ENCODE data around the gene LYPD6B. TPM values are rescaled to one million over a fixed set of nuclear protein-coding genes. Genes with fewer than 3 reads are reported as not detected.

The LYPD6B gene
- total RNA-seq, 1 donor from 2014 or later: not detected

GRCh38 chr2:149115781-149116180 is 77.3 kb downstream of the LYPD6B start:
- Histone ChIP-seq H3K9me3 (replicated peaks) (peaks cover 7% of the 10 kb centered on the region), H3K27me3 (ENCODE audit: low read depth) (peaks cover 5% of the 10 kb centered on the region), H3K4me1 (no peaks in the 10 kb centered on the region), H3K27ac (replicated peaks) (no peak overlapping the region), H3K4me3 (no peak overlapping the region), H3K36me3 (no peaks in the 10 kb centered on the region)
- no peak for DNase-seq
- no peak for TF ChIP-seq CTCF (IDR thresholded peaks at IDR 0.05; ENCODE audit: borderline replicate concordance)
- intact Hi-C loops (cut with micrococcal nuclease): no loop called here

- H3K9me3 ChIP-seq (replicated peaks): peaks cover 7% of the 10 kb centered on the region
- H3K4me1 ChIP-seq: no peaks in the 10 kb centered on the region
- H3K4me3 ChIP-seq: no peak overlapping the region
- intact Hi-C loops (cut with micrococcal nuclease): no loop called here
- no peaks in the 10 kb centered on the region for H3K36me3 ChIP-seq
- DNase-seq: no peak
- no peak overlapping the region for H3K27ac ChIP-seq (replicated peaks)
- peaks cover 9% of the 10 kb centered on the region for H3K27me3 ChIP-seq (ENCODE audit: low read depth)
- TF ChIP-seq CTCF (IDR thresholded peaks at IDR 0.05; ENCODE audit: borderline replicate concordance): no peak
These were observed 80.9 kb downstream of the LYPD6B start for GRCh38 chr2:149119368-149119767.

GRCh38 chr2:149122516-149122915 is 84.0 kb downstream of the LYPD6B start:
- no peak for DNase-seq
- no peak for TF ChIP-seq CTCF (IDR thresholded peaks at IDR 0.05; ENCODE audit: borderline replicate concordance)
- H3K4me3 ChIP-seq: no peak overlapping the region
- no peaks in the 10 kb centered on the region for H3K36me3 ChIP-seq
- H3K4me1 ChIP-seq: no peaks in the 10 kb centered on the region
- intact Hi-C loops (cut with micrococcal nuclease): no loop called here
- no peak overlapping the region for H3K27ac ChIP-seq (replicated peaks)
- H3K27me3 ChIP-seq (ENCODE audit: low read depth): peaks cover 14% of the 10 kb centered on the region
- H3K9me3 ChIP-seq (replicated peaks): no peaks in the 10 kb centered on the region

GRCh38 chr2:149125031-149125725 is 86.7 kb downstream of the LYPD6B start:
- DNase-seq: no peak
- H3K27ac ChIP-seq (replicated peaks): no peak overlapping the region
- H3K27me3 ChIP-seq (ENCODE audit: low read depth): peaks cover 14% of the 10 kb centered on the region
- no peaks in the 10 kb centered on the region for H3K9me3 ChIP-seq (replicated peaks)
- no peaks in the 10 kb centered on the region for H3K4me1 ChIP-seq
- TF ChIP-seq CTCF (IDR thresholded peaks at IDR 0.05; ENCODE audit: borderline replicate concordance): no peak
- intact Hi-C loops (cut with micrococcal nuclease): no loop called here
- no peaks in the 10 kb centered on the region for H3K36me3 ChIP-seq
- no peak overlapping the region for H3K4me3 ChIP-seq

GRCh38 chr2:149129433-149129832 is 90.9 kb downstream of the LYPD6B start:
- H3K4me3 ChIP-seq: no peak overlapping the region
- H3K36me3 ChIP-seq: no peaks in the 10 kb centered on the region
- no peak overlapping the region for H3K27ac ChIP-seq (replicated peaks)
- no peak for TF ChIP-seq CTCF (IDR thresholded peaks at IDR 0.05; ENCODE audit: borderline replicate concordance)
- peaks cover 5% of the 10 kb centered on the region for H3K27me3 ChIP-seq (ENCODE audit: low read depth)
- H3K9me3 ChIP-seq (replicated peaks): no peaks in the 10 kb centered on the region
- intact Hi-C loops (cut with micrococcal nuclease): no loop called here
- no peak for DNase-seq
- no peaks in the 10 kb centered on the region for H3K4me1 ChIP-seq

Data from left ventricle myocardium inferior (tissue), 1 donor.